ENCODE measurements around the gene ERAL1. TPM values are rescaled to one million over a fixed set of nuclear protein-coding genes. Genes with fewer than 3 reads are reported as not detected.
"Not testable (repeated sequence)": the region's sequence is repeated elsewhere in the genome, so short reads cannot be mapped to it uniquely, and the experiment has no call there.

ERAL1 gene
- total RNA-seq, 1 donor = 30.4 TPM

- Histone ChIP-seq H3K9me3 (ENCODE audit: low read depth, low read length) (no peaks in the 10 kb centered on the region), H3K36me3 (ENCODE audit: insufficient read depth, low read length) (no peaks in the 10 kb centered on the region), H3K4me3 (ENCODE audit: insufficient read depth, low read length) (no peak overlapping the region), H2AFZ (ENCODE audit: low read length) (no peak overlapping the region), H3K27me3 (ENCODE audit: insufficient read depth, low read length) (no peaks in the 10 kb centered on the region), H3K4me1 (ENCODE audit: insufficient read depth, low read length) (no peaks in the 10 kb centered on the region), H3K4me2 (ENCODE audit: insufficient read depth, low read length) (no peak overlapping the region), H3K79me2 (ENCODE audit: insufficient read depth, low read length) (peaks cover 74% of the 10 kb centered on the region), H4K20me1 (ENCODE audit: insufficient read depth, low read length) (peaks cover 9% of the 10 kb centered on the region), H3K27ac (ENCODE audit: low read depth, low read length) (no peak overlapping the region)
- TF ChIP-seq CTCF (IDR thresholded peaks at IDR 0.05; ENCODE audit: extremely low read depth, low read depth, low read length) = no peak
- no peak for DNase-seq (ENCODE audit: insufficient read length, low spot score, missing footprints)
Measured at GRCh38 chr17:28834420-28834819, 20.4 kb upstream of the ERAL1 start.

- H3K4me3 ChIP-seq (ENCODE audit: insufficient read depth, low read length); H3K36me3 ChIP-seq (ENCODE audit: insufficient read depth, low read length); H3K9me3 ChIP-seq (ENCODE audit: low read depth, low read length); H2AFZ ChIP-seq (ENCODE audit: low read length); H3K27me3 ChIP-seq (ENCODE audit: insufficient read depth, low read length); H3K4me2 ChIP-seq (ENCODE audit: insufficient read depth, low read length); H3K4me1 ChIP-seq (ENCODE audit: insufficient read depth, low read length); H3K27ac ChIP-seq (ENCODE audit: low read depth, low read length); DNase-seq (ENCODE audit: insufficient read length, low spot score, missing footprints): not testable (repeated sequence)
- peaks cover 16% of the 10 kb centered on the region for H4K20me1 ChIP-seq (ENCODE audit: insufficient read depth, low read length)
- peaks cover 79% of the 10 kb centered on the region for H3K79me2 ChIP-seq (ENCODE audit: insufficient read depth, low read length)
Measured at GRCh38 chr17:28836541-28836940, 18.3 kb upstream of the ERAL1 start.

- Histone ChIP-seq H3K9me3 (ENCODE audit: low read depth, low read length) (no peaks in the 10 kb centered on the region), H4K20me1 (ENCODE audit: insufficient read depth, low read length) (peaks cover 9% of the 10 kb centered on the region), H3K79me2 (ENCODE audit: insufficient read depth, low read length) (peaks cover 78% of the 10 kb centered on the region), H3K4me3 (ENCODE audit: insufficient read depth, low read length) (no peak overlapping the region), H3K27ac (ENCODE audit: low read depth, low read length) (no peak overlapping the region), H2AFZ (ENCODE audit: low read length) (no peak overlapping the region), H3K36me3 (ENCODE audit: insufficient read depth, low read length) (no peaks in the 10 kb centered on the region), H3K4me2 (ENCODE audit: insufficient read depth, low read length) (no peak overlapping the region), H3K27me3 (ENCODE audit: insufficient read depth, low read length) (no peaks in the 10 kb centered on the region), H3K4me1 (ENCODE audit: insufficient read depth, low read length) (peaks cover 12% of the 10 kb centered on the region)
- no peak for TF ChIP-seq CTCF (IDR thresholded peaks at IDR 0.05; ENCODE audit: extremely low read depth, low read depth, low read length)
- no peak for DNase-seq (ENCODE audit: insufficient read length, low spot score, missing footprints)
Measured at GRCh38 chr17:28839221-28839620, 15.6 kb upstream of the ERAL1 start.

- H4K20me1 ChIP-seq (ENCODE audit: insufficient read depth, low read length) = peaks cover 8% of the 10 kb centered on the region
- TF ChIP-seq CTCF (IDR thresholded peaks at IDR 0.05; ENCODE audit: extremely low read depth, low read depth, low read length) = no peak
Measured at GRCh38 chr17:28841901-28842281, 12.9 kb upstream of the ERAL1 start.

More at GRCh38 chr17:28841901-28842281, 12.9 kb upstream of the ERAL1 start:
- H3K27ac ChIP-seq (ENCODE audit: low read depth, low read length) = peak overlapping the region; percentile 55
- H3K4me2 ChIP-seq (ENCODE audit: insufficient read depth, low read length) = peak overlapping the region; percentile 96
- H3K4me3 ChIP-seq (ENCODE audit: insufficient read depth, low read length) = peak overlapping the region; percentile 97
- H3K9me3 ChIP-seq (ENCODE audit: low read depth, low read length) = no peaks in the 10 kb centered on the region
- no peaks in the 10 kb centered on the region for H3K36me3 ChIP-seq (ENCODE audit: insufficient read depth, low read length)
- H2AFZ ChIP-seq (ENCODE audit: low read length) = peak overlapping the region; percentile 96
- no peaks in the 10 kb centered on the region for H3K27me3 ChIP-seq (ENCODE audit: insufficient read depth, low read length)
- peaks cover 52% of the 10 kb centered on the region for H3K79me2 ChIP-seq (ENCODE audit: insufficient read depth, low read length)
- peak; percentile 85 for DNase-seq (ENCODE audit: insufficient read length, low spot score, missing footprints)
- H3K4me1 ChIP-seq (ENCODE audit: insufficient read depth, low read length) = peaks cover 12% of the 10 kb centered on the region

All from osteoblast (primary cell).